HG02571 (cell line): ENCODE results near the gene CTNNA1.
A peak's percentile ranks its signal among the peaks of the same experiment; 100 is the strongest.
"Not testable (repeated sequence)": the region's sequence is repeated elsewhere in the genome, so short reads cannot be mapped to it uniquely, and the experiment has no call there.

ENCODE experiments used
- ATAC-seq: cut with Tn5 transposase; IDR thresholded peaks from one replicate; pipeline ENCODE4 v1.9.1; 2021; ENCODE audit warnings: mild to moderate bottlenecking, moderate library complexity; ENCODE audit not compliant: unreplicated experiment

CTNNA1 gene

DNA sequence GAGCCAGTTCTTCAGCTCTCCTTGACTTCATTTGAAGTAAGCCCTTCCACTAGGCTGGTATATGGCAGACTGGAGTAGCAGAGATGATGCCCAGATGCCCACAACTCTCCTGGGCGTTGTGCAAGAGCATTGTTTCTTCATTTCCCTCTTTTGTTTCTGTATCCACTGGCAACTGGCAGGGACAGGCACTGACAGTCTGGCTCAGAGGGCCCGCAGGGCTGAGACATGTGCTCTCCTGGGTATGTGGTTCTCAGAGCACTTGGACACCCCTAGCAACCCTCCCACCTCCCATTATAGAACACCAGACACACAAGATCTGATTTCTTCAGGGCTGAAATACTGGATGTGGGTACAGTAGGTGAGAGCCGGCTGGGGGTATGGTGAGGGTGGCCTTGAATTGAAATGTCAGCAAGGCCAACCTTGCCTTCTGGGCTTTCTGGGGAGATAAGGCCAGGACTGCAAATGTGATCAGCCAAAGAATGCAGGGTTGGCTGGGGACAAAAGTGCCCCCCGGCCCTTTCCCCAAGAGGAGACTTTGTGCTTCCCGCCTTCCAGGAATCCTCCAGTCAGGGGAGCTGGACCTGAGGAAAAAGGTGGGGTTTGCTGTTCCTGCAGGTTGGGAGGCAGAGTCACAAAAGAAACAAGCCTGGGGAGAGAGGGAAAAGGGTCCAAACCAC is 28.6 kb upstream of the CTNNA1 start:
- ATAC-seq, result no peak

DNA sequence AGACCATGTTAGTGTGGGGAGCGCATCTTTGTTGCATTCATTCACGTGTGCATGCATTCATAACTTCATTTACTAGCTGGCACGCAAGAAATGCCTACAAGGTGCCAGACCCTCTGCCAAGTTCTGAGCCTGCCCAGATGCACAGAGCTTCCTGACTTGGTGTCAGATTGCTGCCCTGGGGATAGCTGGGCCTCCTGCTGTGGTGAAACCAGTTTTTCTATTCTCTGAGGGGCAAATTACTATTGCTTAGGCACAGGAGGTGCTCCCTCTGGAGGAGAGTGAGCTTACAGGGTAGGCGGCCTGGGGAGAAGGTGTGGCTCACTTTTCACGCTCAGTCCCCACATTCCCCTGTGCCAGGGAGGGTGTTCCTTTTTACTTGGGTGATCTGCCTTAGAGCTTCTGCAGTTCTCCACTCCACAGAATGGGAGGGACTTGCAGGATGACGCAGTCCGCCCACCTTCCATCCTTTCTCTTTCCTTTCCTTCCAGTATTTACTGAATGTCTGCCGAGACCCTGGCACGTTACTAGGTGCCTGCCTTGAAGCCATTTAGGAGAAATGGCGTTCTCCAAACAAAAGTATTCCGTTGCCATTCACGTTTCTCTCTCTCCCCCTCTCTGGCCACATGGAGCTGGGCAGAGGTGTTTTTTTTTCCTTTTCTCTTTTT is 27.9 kb upstream of the CTNNA1 start:
- no peak for ATAC-seq

DNA sequence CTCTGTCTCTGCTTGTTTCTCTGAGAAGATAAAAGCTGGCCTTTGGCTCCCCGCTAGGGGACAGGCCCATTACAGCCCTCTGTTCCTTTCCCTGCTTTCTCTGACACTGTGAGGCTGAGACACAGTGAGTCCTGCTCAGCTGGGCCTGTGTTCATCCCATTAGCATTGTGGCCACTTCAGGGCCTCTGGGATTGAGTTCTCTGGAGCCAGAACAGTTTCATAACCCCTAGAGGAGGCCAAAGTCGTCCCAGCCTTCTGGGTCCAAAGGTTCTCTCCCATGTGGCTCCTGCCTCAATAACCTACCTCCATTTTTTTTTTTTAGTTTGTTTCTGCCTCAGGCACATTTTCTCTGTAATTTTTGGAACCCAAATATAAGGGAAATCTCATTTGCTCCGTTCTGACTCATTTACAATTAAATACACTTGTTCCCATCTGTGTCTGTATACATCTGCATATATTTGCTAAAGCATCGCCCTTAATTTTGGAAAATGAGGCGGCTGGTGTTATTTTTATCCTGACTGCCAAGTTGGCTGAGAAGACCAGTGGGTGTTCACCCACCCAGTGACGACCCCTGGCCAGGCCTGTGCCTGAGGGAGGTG is 27.3 kb upstream of the CTNNA1 start:
- no peak for ATAC-seq

DNA sequence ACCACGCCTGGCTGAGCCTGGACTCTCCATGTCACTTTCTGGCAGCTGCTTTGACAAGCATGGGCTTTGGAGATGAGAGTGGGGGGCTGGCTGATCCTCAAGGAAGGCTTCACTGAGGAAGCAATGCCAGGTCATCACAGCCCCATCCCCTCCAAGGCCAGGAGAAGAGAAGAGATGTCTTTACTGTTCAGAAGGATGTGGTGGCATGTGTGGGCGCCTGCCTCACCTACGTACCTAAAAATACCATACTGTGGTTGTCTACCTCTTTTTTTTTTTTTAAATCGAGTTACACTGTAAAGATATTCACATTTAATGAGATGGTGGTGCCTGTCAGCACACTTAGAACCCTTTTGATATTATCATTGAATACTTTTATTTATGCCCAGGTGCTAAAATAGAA is 26.4 kb upstream of the CTNNA1 start:
- ATAC-seq, result no peak

DNA sequence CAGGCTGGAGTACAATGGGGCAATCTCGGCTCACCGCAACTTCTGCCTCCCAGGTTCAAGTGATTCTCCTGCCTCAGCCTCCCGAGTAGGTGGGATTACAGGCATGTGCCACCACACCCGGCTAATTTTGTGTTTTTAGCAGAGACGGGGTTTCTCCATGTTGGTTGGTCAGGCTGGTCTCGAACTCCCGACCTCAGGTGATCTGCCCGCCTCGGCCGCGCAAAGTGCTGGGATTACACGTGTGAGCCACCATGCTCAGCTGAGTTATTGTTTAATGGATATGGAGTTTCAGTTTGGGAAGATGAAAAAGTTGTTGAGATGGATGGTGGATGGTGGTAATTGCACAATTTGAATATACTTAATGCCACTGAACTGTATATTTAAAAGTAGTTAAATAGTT is 22.7 kb upstream of the CTNNA1 start:
- not testable (repeated sequence) for ATAC-seq

DNA sequence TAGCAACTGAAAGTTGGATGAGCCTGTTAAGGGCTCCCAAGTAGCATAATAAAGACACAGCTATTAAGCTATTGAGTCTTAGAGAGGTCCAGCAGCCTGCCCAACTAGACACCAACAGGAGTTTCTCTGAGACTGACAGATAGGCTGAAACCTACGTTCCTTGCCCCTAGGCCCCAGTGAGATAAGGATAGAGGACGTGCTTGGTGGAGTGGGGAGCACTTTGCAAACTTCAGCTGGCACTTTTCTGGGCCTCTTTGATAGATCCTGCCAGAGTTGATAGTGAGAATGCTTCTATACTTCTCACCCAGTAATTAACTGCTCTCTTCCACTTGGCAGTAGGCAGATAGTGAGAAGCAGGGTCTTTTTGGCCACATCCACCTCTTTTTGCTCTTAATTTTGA is 20.8 kb upstream of the CTNNA1 start:
- ATAC-seq, result no peak

DNA sequence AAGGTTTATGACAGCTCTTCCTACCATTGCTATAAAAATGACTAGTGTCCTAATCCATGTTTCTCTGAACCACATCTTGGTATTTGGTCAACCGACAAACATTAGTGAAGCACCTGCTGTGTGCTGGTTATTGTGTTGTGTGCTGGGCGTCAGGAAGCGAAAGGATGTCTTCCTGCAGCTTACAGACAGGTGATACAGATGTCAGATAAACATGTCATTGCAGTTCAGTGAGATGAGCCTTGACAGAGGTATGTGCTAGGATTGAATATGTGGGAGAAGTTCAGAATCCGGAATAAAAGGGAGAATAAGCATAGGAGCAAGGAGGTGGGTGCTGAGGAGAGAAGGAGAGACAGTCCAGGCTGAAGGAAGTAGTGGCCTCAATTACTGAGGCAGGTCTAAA is 20.3 kb upstream of the CTNNA1 start:
- ATAC-seq, result no peak

DNA sequence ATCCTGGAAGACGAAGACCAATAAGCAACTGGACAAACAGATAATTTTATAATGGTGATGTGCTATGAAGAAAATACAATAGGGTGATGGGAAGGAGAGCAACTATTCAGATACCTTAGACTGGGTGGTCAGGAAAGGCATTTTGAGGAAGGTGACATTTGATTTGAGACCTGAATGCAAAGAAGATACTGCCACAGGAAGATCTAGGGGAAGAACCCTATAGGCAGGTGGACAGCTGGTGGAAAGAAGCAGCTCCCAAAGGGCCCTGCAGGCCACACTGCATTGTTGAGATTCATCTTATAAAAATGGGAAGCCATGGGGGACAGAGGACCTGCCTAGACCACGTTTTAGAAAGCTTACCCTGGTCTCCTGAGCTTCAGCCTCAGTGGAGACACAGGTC is 19.7 kb upstream of the CTNNA1 start:
- no peak for ATAC-seq

DNA sequence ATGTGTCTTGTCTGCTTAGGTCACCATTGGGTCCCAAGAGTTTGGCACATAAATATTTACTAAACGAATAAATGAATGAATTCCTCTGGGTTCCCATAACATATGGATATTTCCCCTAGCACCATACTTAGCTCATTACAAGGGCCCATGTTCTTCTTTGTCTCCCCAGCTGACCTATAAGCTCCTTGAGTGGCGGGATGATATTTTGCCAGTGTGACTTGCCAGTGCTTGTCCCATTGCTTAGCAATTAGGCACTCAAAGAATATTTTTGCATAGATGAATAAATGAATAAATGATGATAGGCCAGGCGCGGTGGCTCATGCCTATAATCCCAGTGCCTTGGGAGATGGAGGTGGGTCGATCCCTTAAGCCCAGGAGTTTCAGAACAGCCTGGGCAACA is 16.9 kb upstream of the CTNNA1 start:
- ATAC-seq, result no peak

DNA sequence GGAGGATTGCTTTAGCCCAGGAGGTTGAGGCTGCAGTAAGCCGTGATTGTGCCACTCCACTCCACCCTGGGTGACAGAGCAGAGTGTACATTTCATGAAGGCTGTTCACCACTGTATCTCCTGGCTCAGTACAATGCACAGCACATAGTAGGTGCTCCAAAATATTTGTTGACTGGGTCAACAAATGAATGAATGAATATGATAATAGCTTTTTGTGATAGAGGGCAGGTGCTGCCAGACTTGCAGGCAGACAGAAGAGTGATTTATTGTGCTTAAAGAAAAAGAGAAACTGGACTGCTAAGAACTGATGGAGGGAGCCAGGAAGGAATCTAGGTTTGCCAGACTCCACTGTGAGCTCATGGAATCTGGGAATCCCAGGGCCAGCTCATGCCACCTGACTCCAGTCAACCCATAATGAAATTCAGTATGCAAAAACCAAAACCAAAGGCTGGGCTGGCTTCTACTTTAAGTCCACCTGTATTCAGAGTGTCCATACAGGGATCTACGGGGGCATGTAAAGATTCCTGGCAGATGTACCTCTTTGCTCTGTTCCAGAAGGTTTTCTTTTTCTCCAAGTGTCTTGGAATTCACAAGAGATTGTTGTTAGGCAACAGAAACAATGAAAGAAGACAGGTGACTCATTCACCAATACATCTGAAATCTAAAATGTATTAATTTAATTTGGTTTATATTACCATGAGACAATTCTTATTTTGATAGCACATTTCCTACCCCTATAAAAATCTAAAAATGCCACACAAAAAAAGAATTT is 15.5 kb upstream of the CTNNA1 start:
- no peak for ATAC-seq

DNA sequence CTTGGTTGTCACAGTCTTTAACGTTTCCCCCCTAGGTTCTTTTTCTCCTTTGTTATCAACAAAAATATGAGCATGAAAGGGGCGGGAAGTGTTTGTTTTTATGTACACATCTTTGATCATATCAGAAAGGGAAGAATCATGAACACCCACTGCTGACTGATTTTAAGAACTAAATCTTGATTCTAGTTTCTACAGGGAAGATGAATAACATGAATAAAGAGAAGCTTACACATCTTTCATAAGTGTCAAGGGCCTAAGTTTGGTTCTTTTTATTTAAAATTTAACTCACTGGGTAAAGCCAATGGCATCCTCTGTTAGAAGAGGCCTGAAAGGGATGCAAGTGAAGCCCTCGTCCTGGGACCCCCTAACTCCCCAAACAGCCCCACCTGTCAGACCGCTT is 14.8 kb upstream of the CTNNA1 start:
- ATAC-seq, result no peak

DNA sequence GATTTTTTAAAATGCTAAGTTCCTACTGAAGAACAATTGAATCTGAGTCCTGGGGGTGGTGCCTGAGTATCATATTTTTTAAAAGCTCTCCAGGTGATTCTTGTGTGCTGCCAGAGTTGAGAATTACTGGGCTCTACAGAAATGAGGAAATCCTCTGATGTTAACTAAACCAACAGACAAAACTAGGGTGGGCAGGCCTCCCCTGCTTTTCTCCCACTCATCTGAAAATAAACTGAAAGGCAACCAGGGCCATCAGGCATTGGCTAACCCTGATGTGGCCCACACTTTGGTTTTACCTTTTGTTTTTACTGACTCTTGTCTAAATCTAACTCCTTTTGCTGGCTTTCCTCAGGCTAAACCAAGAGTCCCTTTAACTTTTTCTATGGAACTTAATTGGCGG is 13.3 kb upstream of the CTNNA1 start:
- no peak for ATAC-seq

DNA sequence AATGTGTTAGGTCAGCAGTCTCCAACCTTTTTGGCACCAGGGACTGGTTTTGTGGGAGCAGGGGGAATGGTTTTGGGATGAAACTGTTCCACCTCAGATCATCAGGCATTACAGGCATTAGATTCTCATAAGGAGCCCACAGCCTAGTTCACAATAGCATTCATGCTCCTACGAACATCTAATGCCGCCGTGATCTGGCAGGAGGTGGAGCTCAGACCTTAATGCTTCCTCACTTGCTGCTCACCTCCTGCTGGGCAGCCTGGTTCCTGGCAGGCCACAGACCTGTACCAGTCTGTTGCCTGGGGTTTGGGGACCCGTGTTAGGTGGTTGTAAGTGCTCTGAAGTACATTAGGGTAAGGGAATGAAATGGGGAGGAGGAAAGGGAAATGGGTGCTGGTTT is 9.7 kb upstream of the CTNNA1 start:
- ATAC-seq, result no peak

DNA sequence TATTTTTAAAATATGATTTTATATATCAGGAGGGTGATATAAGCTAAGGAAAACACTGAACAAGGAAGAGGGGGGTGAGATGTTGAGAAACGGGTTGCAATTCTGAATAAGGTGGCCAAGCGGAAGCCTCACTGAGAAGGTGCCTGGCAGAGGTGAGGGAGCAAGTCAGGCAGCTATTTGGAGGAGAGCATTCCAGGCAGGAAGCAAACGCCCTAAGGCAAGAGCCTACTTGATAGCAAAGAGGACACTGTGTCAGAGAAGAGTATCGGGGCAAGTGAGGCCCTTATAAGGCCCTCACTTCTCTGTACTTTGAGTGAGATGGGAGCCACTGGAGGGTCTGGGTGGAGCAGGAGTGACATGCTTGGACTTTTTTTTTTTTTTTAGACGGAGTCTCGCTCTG is 8.0 kb upstream of the CTNNA1 start:
- no peak for ATAC-seq

DNA sequence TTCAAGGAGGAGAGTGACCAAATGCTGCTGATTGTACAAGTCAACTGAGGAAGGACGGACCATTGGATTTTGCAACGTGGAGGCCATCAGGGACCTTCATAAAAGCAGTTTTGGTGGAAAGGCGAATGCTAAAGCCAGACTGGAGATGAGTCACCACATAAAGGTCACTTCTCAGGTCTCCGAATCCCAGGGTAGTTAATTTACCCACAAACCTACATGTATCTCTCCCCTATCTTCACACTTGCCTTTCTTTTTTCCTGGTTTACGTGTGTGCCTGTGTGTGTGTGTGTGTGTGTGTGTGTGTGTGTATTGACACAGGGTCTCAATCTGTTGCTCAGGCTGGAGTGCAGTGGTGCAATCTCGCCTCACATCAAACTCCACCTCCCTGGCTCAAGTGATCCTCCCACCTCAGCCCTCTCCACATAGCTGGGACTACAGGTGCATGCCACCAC is 4.6 kb upstream of the CTNNA1 start:
- no peak for ATAC-seq

DNA sequence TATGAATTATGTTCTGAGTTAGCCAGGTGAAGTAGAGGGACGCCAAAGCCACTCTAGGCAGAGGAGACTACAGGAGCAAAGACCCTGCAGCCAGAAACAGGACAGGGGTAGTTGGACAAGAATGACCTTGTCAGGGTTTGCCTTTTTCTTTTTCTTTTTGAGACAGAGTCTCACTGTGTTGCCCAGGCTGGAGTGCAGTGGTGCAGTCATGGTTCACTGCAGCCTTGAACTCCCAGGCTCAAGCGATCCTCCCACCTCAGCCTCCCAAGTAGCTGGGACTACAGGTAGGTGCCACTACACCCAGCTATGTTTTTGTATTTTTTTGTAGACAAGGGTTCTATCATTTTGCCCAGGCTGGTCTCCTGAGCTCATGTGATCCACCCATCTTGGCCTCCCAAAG is 1.9 kb upstream of the CTNNA1 start:
- ATAC-seq, result not testable (repeated sequence)

DNA sequence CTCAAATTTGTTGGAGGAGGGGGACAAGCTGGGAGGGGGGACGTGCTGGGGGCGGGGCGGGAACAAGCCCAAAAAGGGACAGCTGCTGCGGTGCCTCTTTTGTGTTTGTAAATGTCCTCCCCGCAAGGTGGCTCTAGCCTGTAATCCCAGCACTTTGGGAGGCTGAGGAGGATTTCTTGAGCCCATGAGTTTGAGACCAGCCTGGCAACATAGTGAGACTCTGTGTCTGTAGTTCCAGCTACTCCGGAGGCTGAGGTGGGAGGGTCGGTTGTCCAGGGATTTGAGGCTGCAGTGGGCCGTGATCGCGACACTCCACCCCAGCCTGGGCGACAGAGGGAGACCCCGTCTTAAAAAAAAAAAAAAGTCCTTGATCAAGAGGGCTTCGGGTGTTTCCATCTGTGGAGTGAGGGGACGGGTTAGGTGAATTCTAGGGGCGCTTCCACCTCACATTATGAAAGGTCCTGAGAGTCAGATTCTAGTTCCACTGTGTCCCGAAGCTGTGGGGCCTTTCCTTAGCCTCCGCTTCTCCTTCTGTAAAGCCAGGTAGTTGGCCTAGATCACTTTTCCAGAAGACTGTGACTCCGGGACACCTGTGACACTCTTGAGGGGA is 779 bp upstream of the CTNNA1 start:
- no peak for ATAC-seq

DNA sequence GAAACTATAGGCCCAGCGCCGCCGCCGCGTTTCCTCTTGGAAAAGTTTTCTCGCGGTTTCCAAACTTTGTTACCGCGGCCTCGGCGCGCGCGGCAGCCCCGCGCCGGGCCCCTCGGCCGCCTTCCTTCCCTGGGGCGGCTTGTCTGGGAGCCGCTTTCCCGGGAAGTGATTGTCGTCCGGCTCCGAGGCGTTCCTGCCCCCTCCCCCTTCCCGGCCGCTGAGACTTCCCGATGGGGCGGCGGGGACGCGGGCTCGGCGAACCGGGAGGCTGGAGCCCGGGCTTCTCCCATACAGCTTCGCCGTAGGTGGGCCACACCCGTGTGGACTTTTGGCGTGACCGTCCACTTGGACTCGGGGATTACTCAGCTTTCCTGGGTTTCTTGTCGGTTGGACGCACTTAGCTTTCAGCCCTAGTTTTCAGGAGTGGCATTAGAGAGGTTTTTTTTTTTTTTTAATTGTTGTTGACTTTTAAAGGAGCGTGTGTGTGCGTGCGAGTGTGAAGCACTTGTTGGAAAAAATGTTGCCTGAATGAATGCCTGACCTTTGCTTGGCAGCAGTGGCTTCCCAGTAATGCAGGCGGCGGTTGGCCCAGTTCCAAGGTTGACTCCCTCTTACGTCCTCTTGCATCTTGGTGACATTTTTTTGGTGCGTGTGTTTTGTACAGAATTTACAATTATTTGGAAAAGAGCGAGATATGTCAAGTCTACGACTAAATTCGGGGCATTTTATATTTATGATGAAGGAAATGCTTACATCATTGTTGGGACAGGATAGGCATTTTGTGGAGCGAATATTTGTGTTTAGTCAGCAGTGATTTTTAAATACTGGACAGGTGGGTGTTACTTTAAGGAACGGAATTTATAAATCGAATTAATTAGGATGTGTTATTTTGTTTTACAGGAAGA is 821 bp downstream of the CTNNA1 start:
- peak; percentile 16 for ATAC-seq

DNA sequence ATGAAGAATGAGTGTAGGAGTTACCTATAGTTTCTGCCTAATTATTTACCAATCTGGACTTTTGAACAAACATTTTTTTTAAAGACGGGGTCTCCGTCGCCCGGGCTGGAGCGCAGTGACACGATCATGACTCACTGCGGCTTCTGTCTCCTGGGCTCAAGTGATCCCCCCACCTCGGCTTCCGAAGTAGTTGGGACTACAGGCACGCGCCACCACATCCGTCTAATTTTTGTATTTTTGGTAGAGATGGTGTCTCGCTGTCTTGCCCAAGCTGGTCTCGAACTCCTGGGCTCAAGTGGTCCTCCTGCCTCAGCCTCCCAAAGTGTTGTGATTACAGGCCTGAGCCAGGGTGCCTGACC is 1.5 kb downstream of the CTNNA1 start:
- no peak for ATAC-seq

DNA sequence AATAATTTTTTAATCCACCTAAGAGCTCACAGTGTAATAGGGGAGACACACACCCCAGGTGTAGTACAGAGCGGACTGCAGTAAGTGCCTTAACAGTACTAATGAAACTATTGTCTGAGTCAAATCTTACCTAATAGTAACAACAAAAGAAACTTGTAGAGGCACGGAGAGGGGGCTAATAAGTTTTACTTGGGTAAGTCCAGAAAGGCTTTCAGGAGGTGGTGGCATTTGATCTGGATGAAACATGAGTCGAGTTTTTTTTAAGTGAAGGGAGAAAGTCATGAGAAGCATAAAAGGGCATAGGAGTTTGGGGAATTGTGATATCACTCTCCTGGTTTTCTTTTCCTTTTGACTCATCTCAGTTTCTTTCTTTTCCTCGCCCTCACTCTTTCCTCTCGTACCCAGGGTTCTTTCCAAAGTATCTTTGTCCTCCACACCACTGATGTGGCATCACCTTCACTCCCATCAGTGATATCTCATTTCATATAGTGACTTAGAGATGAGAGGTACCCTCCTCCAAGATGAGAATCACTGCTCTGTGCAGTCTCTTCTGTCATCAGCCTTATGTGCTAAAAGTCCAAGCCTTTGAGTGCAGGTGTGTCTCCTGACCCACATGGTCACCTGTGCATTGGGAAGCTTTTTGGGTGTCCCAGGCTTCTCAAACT is 2.0 kb downstream of the CTNNA1 start:
- ATAC-seq, result no peak
